AG04449 (cell line): Measurements from ENCODE around the gene TRMT2B.
"Not testable (repeated sequence)": the region's sequence is repeated elsewhere in the genome, so short reads cannot be mapped to it uniquely, and the experiment has no call there.

ENCODE experiments used
- CTCF ChIA-PET: fragments of 350-600 bp; formaldehyde crosslinking; extraction: SDS; loops from one replicate; lab custom pipeline; 2021; ENCODE audit warnings: antibody characterized with exemption; lab: Yijun Ruan, JAX
- POLR2A ChIA-PET: fragments of 400-600, 350-600 bp; formaldehyde crosslinking; extraction: SDS; loops from one replicate; lab custom pipeline; 2020; ENCODE audit warnings: antibody characterized with exemption, inconsistent platforms; lab: Yijun Ruan, JAX
- DNase-seq: peaks from one replicate; pipeline ENCODE4 v3.0.0-alpha.2; 2010; ENCODE audit warnings: low read depth, low spot score
- H3K4me3 ChIP-seq: 2 replicates; pipeline ENCODE4 v1.5.1; 2011; ENCODE audit warnings: low read depth, mild to moderate bottlenecking, control low read depth, low read length
- CTCF ChIP-seq: IDR thresholded peaks from one replicate; pipeline ENCODE4 v1.5.1; 2011; ENCODE audit warnings: mild to moderate bottlenecking, moderate library complexity, low read length, control low read depth, inconsistent platforms; ENCODE audit not compliant: insufficient read depth; ENCODE audit errors: missing control alignments

TRMT2B gene

GRCh38 chrX:101022020-101022419, 29.9 kb downstream of the TRMT2B start:
- no peak for DNase-seq
- POLR2A ChIA-PET = no interaction called here
- CTCF ChIA-PET = no interaction called here
- H3K4me3 ChIP-seq = no peak overlapping the region
- no peak for TF ChIP-seq CTCF

- H3K4me3 ChIP-seq, POLR2A ChIA-PET, CTCF ChIA-PET, DNase-seq: not testable (repeated sequence)
Measured at GRCh38 chrX:101012031-101012430, 39.9 kb downstream of the TRMT2B start.

- CTCF ChIA-PET = no interaction called here
Measured at GRCh38 chrX:101009090-101009489, 42.8 kb downstream of the TRMT2B start.

GRCh38 chrX:100999451-100999850, 52.5 kb downstream of the TRMT2B start:
- ChIA-PET POLR2A (no interaction called here), CTCF (no interaction called here)
- DNase-seq = no peak
- H3K4me3 ChIP-seq = no peak overlapping the region
- TF ChIP-seq CTCF = no peak

More at GRCh38 chrX:101009090-101009489, 42.8 kb downstream of the TRMT2B start:
- TF ChIP-seq CTCF = no peak
- POLR2A ChIA-PET = no interaction called here
- DNase-seq = no peak
- H3K4me3 ChIP-seq = no peak overlapping the region

- POLR2A ChIA-PET = no interaction called here
- H3K4me3 ChIP-seq = no peak overlapping the region
- CTCF ChIA-PET = no interaction called here
- TF ChIP-seq CTCF = no peak
- DNase-seq = peak; percentile 69
Measured at GRCh38 chrX:100995469-100995868, 56.4 kb downstream of the TRMT2B start.

GRCh38 chrX:100994352-100995281, 57.3 kb downstream of the TRMT2B start:
- no peak for TF ChIP-seq CTCF
- no peak for DNase-seq
- ChIA-PET POLR2A (no interaction called here), CTCF (no interaction called here)
- no peak overlapping the region for H3K4me3 ChIP-seq
